Measurements from ENCODE around the gene KRT16. TPM values are rescaled to one million over a fixed set of nuclear protein-coding genes. Genes with fewer than 3 reads are reported as not detected.
A peak's percentile ranks its signal among the peaks of the same experiment; 100 is the strongest.

KRT16 gene
- total RNA-seq, 2 donors from 2014 or later = 4.0 to 6.7 TPM

- Histone ChIP-seq H3K27me3 (replicated peaks; ENCODE audit: insufficient read depth) (no peaks in the 10 kb centered on the region), H3K36me3 (no peaks in the 10 kb centered on the region), H3K4me1 (replicated peaks) (no peaks in the 10 kb centered on the region), H3K27ac (no peak overlapping the region), H3K4me3 (no peak overlapping the region), H3K9me3 (no peaks in the 10 kb centered on the region)
- TF ChIP-seq POLR2AphosphoS5 (IDR thresholded peaks at IDR 0.05) (no peak), CTCF (IDR thresholded peaks at IDR 0.05) (no peak), POLR2A (IDR thresholded peaks at IDR 0.05) (no peak)
- 88% methylated on average over 4 of the region's 4 CpGs for WGBS
- intact Hi-C loops (cut with DNase I) = no loop called here
- DNase-seq (ENCODE audit: low spot score) = no peak
These were observed 31.1 kb downstream of the KRT16 start for GRCh38 chr17:41581366-41582060.

- no peaks in the 10 kb centered on the region for H3K4me1 ChIP-seq (replicated peaks)
- no peak for DNase-seq (ENCODE audit: low spot score)
- no peaks in the 10 kb centered on the region for H3K36me3 ChIP-seq
- H3K9me3 ChIP-seq = no peaks in the 10 kb centered on the region
- no peak overlapping the region for H3K4me3 ChIP-seq
- H3K27ac ChIP-seq = no peak overlapping the region
- no peaks in the 10 kb centered on the region for H3K27me3 ChIP-seq (replicated peaks; ENCODE audit: insufficient read depth)
- 24% methylated on average over 1 of the region's 1 CpG for WGBS
- intact Hi-C loops (cut with DNase I) = no loop called here
- TF ChIP-seq POLR2AphosphoS5 (IDR thresholded peaks at IDR 0.05) (peak; percentile 19), CTCF (IDR thresholded peaks at IDR 0.05) (no peak), POLR2A (IDR thresholded peaks at IDR 0.05) (no peak)
These were observed 31.7 kb downstream of the KRT16 start for GRCh38 chr17:41580687-41581365.

GRCh38 chr17:41580244-41580575 is 32.4 kb downstream of the KRT16 start:
- intact Hi-C loops (cut with DNase I) = no loop called here

GRCh38 chr17:41579484-41580243 is 32.9 kb downstream of the KRT16 start:
- Histone ChIP-seq H3K4me3 (no peak overlapping the region), H3K27me3 (replicated peaks; ENCODE audit: insufficient read depth) (no peaks in the 10 kb centered on the region), H3K36me3 (no peaks in the 10 kb centered on the region), H3K4me1 (replicated peaks) (no peaks in the 10 kb centered on the region), H3K9me3 (no peaks in the 10 kb centered on the region), H3K27ac (peak overlapping the region in 1 of 2 donors; percentile 25)
- 42% methylated on average over 18 of the region's 18 CpGs for WGBS
- DNase-seq (ENCODE audit: low spot score) = peak; percentile 92
- intact Hi-C loops (cut with DNase I) = no loop called here
- TF ChIP-seq CTCF (IDR thresholded peaks at IDR 0.05) (peak; percentile 78 to 99 (median 90)), POLR2A (IDR thresholded peaks at IDR 0.05) (peak; percentile 74), POLR2AphosphoS5 (IDR thresholded peaks at IDR 0.05) (peak; percentile 84)

More at GRCh38 chr17:41580244-41580575, 32.4 kb downstream of the KRT16 start:
- no peak for TF ChIP-seq POLR2AphosphoS5 (IDR thresholded peaks at IDR 0.05)
- no peak for TF ChIP-seq CTCF (IDR thresholded peaks at IDR 0.05)
- no peak for TF ChIP-seq POLR2A (IDR thresholded peaks at IDR 0.05)
- H3K36me3 ChIP-seq = no peaks in the 10 kb centered on the region
- peak overlapping the region in 1 of 2 donors; percentile 25 for H3K27ac ChIP-seq
- no peak for DNase-seq (ENCODE audit: low spot score)
- no peaks in the 10 kb centered on the region for H3K4me1 ChIP-seq (replicated peaks)
- no peaks in the 10 kb centered on the region for H3K27me3 ChIP-seq (replicated peaks; ENCODE audit: insufficient read depth)
- WGBS = 100% methylated on average over 2 of the region's 2 CpGs
- no peaks in the 10 kb centered on the region for H3K9me3 ChIP-seq
- no peak overlapping the region for H3K4me3 ChIP-seq

Data from prostate gland (tissue), 2 donors.